Upper lobe of left lung (tissue), 6 donors: ENCODE measurements around the gene MOSMO. TPM values are rescaled to one million over a fixed set of nuclear protein-coding genes. Genes with fewer than 3 reads are reported as not detected.

Experiments
- ATAC-seq, 2 donors: fragments of 200-7000 bp; cut with Tn5 transposase; one replicate each; pipeline ENCODE4 v1.9.1; 2022; ENCODE audit warnings: mild to moderate bottlenecking in 2 of 2, moderate library complexity in 2 of 2; ENCODE audit not compliant: low FRiP score in 2 of 2
- DNase-seq, 2 donors: peaks; one replicate each; pipeline ENCODE4 v3.0.0-alpha.2; 2019 to 2020
- H3K27ac ChIP-seq, 4 donors: fragments of 200-600 bp; sonication (generic); one replicate each; pipeline ENCODE4 v1.5.1; 2016 to 2019
- H3K27me3 ChIP-seq, 4 donors: fragments of 200-600 bp; sonication (generic); one replicate each; pipeline ENCODE4 v1.5.1; 2017 to 2019
- H3K36me3 ChIP-seq, 4 donors: fragments of 200-600 bp; sonication (generic); one replicate each; pipeline ENCODE4 v1.5.1; 2016 to 2019
- H3K4me1 ChIP-seq, 4 donors: fragments of 200-600 bp; sonication (generic); one replicate each; pipeline ENCODE4 v1.5.1; 2018 to 2019
- H3K4me3 ChIP-seq, 4 donors: fragments of 200-600 bp; sonication (generic); one replicate each; pipeline ENCODE4 v1.5.1; 2017 to 2019; ENCODE audit warnings: mild to moderate bottlenecking in 2 of 4, moderate library complexity in 1 of 4
- H3K9me3 ChIP-seq, 4 donors: fragments of 200-600 bp; sonication (generic); one replicate each; pipeline ENCODE4 v1.5.1; 2018 to 2019
- EP300 ChIP-seq, 4 donors: sonication (generic); formaldehyde crosslinking; IDR thresholded peaks; one replicate each; pipeline ENCODE4 v1.5.1; 2017; ENCODE audit warnings: antibody characterized with exemption in 4 of 4, control low read depth in 2 of 4
- POLR2A ChIP-seq, 4 donors: fragments of 450-650 bp; IDR thresholded peaks; one replicate each; pipeline ENCODE4 v1.5.1; 2016 to 2017; ENCODE audit warnings: antibody characterized with exemption in 4 of 4, mild to moderate bottlenecking in 2 of 4
- POLR2AphosphoS5 ChIP-seq, 2 donors: sonication (generic); formaldehyde crosslinking; IDR thresholded peaks; one replicate each; pipeline ENCODE4 v1.5.1; 2017; ENCODE audit warnings: antibody characterized with exemption in 2 of 2
- WGBS, 2 donors: methylation state at CpG; one replicate each; pipeline ENCODE4 v1.1.5; 2017 to 2018; 5-methylcytosine and 5-hydroxymethylcytosine counted together
- total RNA-seq, 6 donors: library from RNA; depleted of rRNA in 4 of 6; stranded (reverse); fragments of >200 nt in 4 of 6; gene quantifications; one replicate each; pipeline versions ENCODE4 v1.1.0 to v1.2.1, GENCODE V29; 2016 to 2021
- TF ChIP-seq, protein P1 (sequence below), 6 experiments: fragments of 450-650 bp in 4 of 6; fragments of 200-600 bp in 2 of 6; sonication (generic) in 2 of 6; IDR thresholded peaks; one replicate each; pipeline ENCODE4 v1.5.1; 2016 to 2019; ENCODE audit warnings: antibody characterized with exemption in 6 of 6
- donor health status: DM: no; HTN: no; CAD: no; lungs with moderate emphysema.
- donor health status: DM: no; HTN: yes; CAD: no; lungs with severe emphysema.

MOSMO gene
- total RNA-seq, 6 donors from 2014 or later: 10.8 to 24.6 (median 15.9) TPM

DNA sequence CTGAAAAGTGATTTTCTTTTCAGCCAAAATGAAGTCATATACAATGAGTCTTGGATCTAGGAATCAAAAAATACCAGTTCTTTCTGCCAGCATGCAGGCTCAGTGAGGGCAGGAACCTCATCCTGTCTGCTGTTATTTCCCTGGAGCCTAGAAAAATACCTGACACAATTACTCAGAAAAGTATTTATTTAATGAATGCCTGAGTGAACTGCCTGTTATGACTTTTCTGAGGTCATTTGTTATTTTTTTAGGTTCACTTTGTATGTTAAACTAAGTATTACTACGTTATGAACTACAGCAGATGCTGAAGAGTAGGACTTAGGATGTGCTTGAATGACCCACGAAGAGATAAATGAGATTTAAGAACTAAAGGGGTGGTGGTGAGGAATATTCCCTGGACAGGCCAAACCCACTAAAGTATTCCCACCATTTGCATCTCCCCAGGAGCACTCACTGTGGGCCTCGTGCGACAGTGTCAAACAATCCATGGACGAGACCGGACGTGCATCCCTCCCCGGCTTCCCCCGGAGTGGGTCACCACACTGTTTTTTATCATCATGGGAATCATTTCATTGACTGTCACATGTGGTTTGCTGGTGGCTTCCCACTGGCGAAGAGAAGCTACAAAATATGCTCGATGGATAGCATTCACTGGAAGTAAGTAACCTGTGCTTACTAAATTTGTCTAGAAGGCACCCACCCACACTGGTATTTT is 67.3 kb downstream of the MOSMO start:
- ATAC-seq (no peak), DNase-seq (peak in 1 of 2 donors; percentile 2)
- Histone ChIP-seq H3K36me3 (peaks cover 0 to 17% (median 0%) of the 10 kb centered on the region in 4 donors), H3K4me3 (no peak overlapping the region), H3K4me1 (peaks cover 0 to 8% (median 6%) of the 10 kb centered on the region in 4 donors), H3K9me3 (no peaks in the 10 kb centered on the region), H3K27me3 (no peaks in the 10 kb centered on the region), H3K27ac (no peak overlapping the region)
- 87 to 93% methylated on average over 11 of the region's 11 CpGs for WGBS, 2 donors
- no peak for TF ChIP-seq EP300 (IDR thresholded peaks at IDR 0.05)
- TF ChIP-seq POLR2AphosphoS5 (IDR thresholded peaks at IDR 0.05): no peak
- no peak for TF ChIP-seq POLR2A (IDR thresholded peaks at IDR 0.05)
- TF ChIP-seq, protein P1, sequence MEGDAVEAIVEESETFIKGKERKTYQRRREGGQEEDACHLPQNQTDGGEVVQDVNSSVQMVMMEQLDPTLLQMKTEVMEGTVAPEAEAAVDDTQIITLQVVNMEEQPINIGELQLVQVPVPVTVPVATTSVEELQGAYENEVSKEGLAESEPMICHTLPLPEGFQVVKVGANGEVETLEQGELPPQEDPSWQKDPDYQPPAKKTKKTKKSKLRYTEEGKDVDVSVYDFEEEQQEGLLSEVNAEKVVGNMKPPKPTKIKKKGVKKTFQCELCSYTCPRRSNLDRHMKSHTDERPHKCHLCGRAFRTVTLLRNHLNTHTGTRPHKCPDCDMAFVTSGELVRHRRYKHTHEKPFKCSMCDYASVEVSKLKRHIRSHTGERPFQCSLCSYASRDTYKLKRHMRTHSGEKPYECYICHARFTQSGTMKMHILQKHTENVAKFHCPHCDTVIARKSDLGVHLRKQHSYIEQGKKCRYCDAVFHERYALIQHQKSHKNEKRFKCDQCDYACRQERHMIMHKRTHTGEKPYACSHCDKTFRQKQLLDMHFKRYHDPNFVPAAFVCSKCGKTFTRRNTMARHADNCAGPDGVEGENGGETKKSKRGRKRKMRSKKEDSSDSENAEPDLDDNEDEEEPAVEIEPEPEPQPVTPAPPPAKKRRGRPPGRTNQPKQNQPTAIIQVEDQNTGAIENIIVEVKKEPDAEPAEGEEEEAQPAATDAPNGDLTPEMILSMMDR (IDR thresholded peaks at IDR 0.05): no peak

DNA sequence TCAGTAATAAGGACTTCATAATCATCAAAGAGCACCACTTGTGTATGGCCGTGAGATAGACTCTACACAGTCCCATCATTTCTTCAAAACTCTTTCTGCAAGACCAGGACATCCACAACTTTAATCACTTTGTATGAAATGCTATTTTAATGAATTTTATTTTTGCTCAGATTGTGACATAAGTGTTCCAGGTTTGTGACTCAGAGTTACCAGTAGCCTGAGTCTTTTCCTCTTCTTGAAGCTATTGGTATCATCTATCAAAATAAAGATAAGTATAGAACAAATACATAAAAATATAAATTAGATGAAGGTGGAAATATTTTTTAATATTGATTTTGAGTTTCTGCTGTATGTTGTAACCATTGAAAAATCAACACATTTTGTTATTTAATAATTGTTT is 67.9 kb downstream of the MOSMO start:
- peaks cover 0 to 19% (median 0%) of the 10 kb centered on the region in 4 donors for H3K36me3 ChIP-seq
- no peaks in the 10 kb centered on the region for H3K27me3 ChIP-seq
- 90 to 97% methylated on average over 1 of the region's 1 CpG for WGBS, 2 donors
- H3K4me1 ChIP-seq: peaks cover 0 to 6% (median 0%) of the 10 kb centered on the region in 4 donors
- no peak overlapping the region for H3K27ac ChIP-seq
- ATAC-seq (no peak), DNase-seq (no peak)
- no peaks in the 10 kb centered on the region for H3K9me3 ChIP-seq
- H3K4me3 ChIP-seq: no peak overlapping the region
- TF ChIP-seq POLR2AphosphoS5 (IDR thresholded peaks at IDR 0.05) (no peak), POLR2A (IDR thresholded peaks at IDR 0.05) (no peak), EP300 (IDR thresholded peaks at IDR 0.05) (no peak)
- TF ChIP-seq, protein P1 (IDR thresholded peaks at IDR 0.05): no peak

DNA sequence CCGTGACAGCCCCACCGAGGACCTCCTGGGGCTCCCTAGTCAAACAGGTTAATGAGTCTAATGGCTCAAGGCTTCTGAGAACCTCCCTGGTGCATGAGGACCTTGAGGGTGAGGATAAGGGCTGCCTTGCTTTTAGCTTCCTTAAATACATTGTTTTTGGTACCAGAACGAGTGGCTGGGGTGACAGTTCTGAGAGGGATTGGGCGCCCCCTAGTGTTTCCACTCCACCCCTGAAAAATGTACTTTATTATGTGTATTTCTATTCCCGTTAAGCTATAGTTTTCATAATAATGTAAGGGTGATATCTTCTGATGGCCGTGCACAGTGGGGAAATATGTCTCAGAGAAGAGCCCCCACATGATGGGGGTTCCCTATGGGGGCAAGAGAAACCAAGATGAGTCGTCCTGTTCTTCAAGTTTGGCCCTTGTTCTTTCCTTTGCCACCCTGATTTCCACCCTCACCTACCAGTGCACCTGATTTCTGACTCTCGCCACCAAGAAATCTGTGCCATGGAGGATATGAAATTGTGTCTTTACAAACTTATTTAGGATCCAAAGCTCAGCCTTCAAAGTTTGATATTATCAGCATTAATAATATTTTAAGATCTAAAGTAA is 69.9 kb downstream of the MOSMO start:
- H3K4me3 ChIP-seq: no peak overlapping the region
- ATAC-seq (peak; percentile 73 to 77), DNase-seq (peak in 1 of 2 donors; percentile 41)
- no peaks in the 10 kb centered on the region for H3K9me3 ChIP-seq
- TF ChIP-seq, protein P1 (IDR thresholded peaks at IDR 0.05): peak; percentile 49 to 72 (median 64)
- TF ChIP-seq EP300 (IDR thresholded peaks at IDR 0.05): no peak
- H3K4me1 ChIP-seq: no peaks in the 10 kb centered on the region
- H3K36me3 ChIP-seq: peaks cover 0 to 19% (median 0%) of the 10 kb centered on the region in 4 donors
- WGBS, 2 donors: 42 to 50% methylated on average over 8 of the region's 8 CpGs
- H3K27ac ChIP-seq: no peak overlapping the region
- no peaks in the 10 kb centered on the region for H3K27me3 ChIP-seq

DNA sequence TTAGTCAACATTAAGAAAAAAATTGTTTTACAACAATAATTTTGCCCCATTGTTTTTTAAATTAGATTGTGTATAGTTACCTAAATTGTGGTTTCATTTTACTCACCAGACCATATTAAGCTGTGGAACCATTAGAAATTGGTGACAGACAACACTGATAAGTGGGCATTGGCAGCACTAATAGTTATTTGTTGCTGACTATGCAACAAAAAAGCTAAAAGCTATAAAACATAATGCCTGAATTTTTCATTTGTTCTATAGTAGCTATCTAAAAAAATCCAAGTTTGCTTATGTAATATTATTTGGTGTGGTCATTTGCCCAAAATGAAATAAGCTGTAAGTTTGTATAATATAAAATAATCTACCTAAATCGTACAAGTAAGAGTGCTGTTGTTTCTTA is 70.7 kb downstream of the MOSMO start:
- no peak for DNase-seq
- WGBS, 2 donors: 74 to 75% methylated on average over 1 of the region's 1 CpG
- Histone ChIP-seq H3K4me3 (no peak overlapping the region), H3K36me3 (peaks cover 0 to 19% (median 0%) of the 10 kb centered on the region in 4 donors), H3K9me3 (no peaks in the 10 kb centered on the region), H3K27me3 (no peaks in the 10 kb centered on the region), H3K27ac (no peak overlapping the region), H3K4me1 (no peaks in the 10 kb centered on the region)
- ATAC-seq: no peak
- no peak for TF ChIP-seq EP300 (IDR thresholded peaks at IDR 0.05)
- TF ChIP-seq, protein P1 (IDR thresholded peaks at IDR 0.05): no peak
